Stimulated activated CD8-positive, alpha-beta memory T cell treated with anti-CD3 and anti-CD28 coated beads, Interleukin-12 subunit alpha, Interleukin-12 subunit beta, amount 100 ng/mL, for 24 hours (primary cell): ENCODE data around the gene NCBP3.

ENCODE experiments used
- DNase-seq: peaks from one replicate; pipeline ENCODE4 v3.0.0-alpha.2; 2020; ENCODE audit errors: extremely low read depth

Gene NCBP3

GRCh38 chr17:3755335-3756030 lies 90.6 kb downstream of the NCBP3 start:
- DNase-seq: no peak

GRCh38 chr17:3754458-3755334 lies 91.3 kb downstream of the NCBP3 start:
- DNase-seq: no peak

- DNase-seq: no peak
Measured at GRCh38 chr17:3754066-3754457, 92.0 kb downstream of the NCBP3 start.

GRCh38 chr17:3753624-3754023 lies 92.4 kb downstream of the NCBP3 start:
- no peak for DNase-seq
